Measurements from ENCODE around the gene MAP3K20.

GRCh38 chr2:173094731-173095130 is 19.1 kb downstream of the MAP3K20 start:
- TF ChIP-seq CTCF (conservative IDR thresholded peaks at IDR 0.05; ENCODE audit: low read depth, low read length) (no peak), EZH2 (IDR thresholded peaks at IDR 0.05; ENCODE audit: borderline replicate concordance, low read depth, low read length, poor library complexity, severe bottlenecking) (no peak)

All from A673 (cell line).